PFSK-1 (cell line): Measurements from ENCODE around the gene TCAP.

ENCODE experiments used
- FOXP2 ChIP-seq: optimal IDR thresholded peaks from 2 replicates; pipeline ENCODE3; 2011; ENCODE audit warnings: borderline replicate concordance, control low read depth, inconsistent platforms; ENCODE audit not compliant: insufficient read depth; ENCODE audit errors: extremely low read length, extremely low read depth
- POLR2AphosphoS5 ChIP-seq: IDR thresholded peaks from 2 replicates; pipeline ENCODE4 v1.6.1; 2012; ENCODE audit warnings: low read depth, mild to moderate bottlenecking, control low read depth, low read length, moderate library complexity
- REST ChIP-seq, 2 experiments: IDR thresholded peaks; 2 replicates each; pipeline versions ENCODE4 v1.6.1 to v1.8.0; 2011 to 2012; ENCODE audit warnings: low read depth in 2 of 2, low read length in 2 of 2, control low read depth in 1 of 2, inconsistent platforms in 1 of 2, mild to moderate bottlenecking in 1 of 2, moderate library complexity in 1 of 2; ENCODE audit not compliant: insufficient read depth in 1 of 2
- SIN3A ChIP-seq: IDR thresholded peaks from 2 replicates; pipeline ENCODE4 v1.6.1; 2012; ENCODE audit warnings: mild to moderate bottlenecking, low read length, moderate library complexity, borderline replicate concordance; ENCODE audit not compliant: insufficient read depth
- TAF1 ChIP-seq: IDR thresholded peaks from 2 replicates; pipeline ENCODE4 v1.6.1; 2012; ENCODE audit warnings: low read length, control low read depth, borderline replicate concordance; ENCODE audit not compliant: insufficient read depth

DNA sequence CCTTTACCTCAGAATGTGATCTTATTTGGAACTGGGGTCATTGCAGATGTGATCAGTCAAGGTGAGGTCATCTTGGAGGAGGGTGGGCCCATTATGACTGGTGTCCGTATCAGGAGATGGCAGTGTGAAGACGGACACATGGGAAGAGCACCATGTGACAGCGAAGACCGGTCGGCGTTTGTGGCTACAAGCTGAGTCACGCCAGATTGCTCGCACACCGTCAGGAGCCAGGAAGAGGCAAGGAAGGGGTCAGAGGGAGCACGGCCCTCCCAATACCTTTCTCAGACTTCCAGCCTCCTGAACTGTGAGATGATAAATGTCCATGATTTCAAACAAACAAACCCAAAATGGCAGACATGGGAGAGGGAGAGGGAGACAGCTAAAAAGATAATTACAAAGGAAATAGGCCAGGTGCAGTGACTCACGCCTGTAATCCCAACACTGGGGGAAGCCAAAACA is 15.0 kb upstream of the TCAP start:
- TF ChIP-seq TAF1 (no peak), FOXP2 (no peak), SIN3A (no peak), REST (IDR thresholded peaks at IDR 0.05; ENCODE audit: insufficient read depth in 1 of 2, low read depth in 2 of 2, low read length in 2 of 2) (no peak), POLR2AphosphoS5 (no peak)
